ENCODE data around the gene NAA25.
"Not testable (repeated sequence)": the region's sequence is repeated elsewhere in the genome, so short reads cannot be mapped to it uniquely, and the experiment has no call there.

The NAA25 gene

DNA sequence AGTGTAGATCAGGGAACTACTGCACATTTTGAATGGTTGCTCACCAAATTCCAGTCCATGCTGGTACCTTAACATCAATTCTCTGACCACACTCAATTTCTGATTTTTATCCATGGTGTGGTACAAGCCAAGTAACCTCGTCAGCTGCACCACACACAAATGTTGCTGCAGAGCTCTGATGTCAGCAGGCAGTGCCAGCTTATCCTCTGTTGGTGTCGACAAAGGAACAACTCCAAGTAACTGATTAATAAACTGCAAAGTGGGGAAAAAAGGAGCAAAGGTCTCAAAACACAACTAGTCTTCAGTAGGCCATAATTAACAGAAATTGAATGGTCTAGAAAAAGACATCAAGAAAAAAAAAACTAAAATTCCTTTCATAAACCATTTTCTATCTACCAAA lies 47.4 kb downstream of the NAA25 start:
- no peak for DNase-seq (ENCODE audit: low spot score)

DNA sequence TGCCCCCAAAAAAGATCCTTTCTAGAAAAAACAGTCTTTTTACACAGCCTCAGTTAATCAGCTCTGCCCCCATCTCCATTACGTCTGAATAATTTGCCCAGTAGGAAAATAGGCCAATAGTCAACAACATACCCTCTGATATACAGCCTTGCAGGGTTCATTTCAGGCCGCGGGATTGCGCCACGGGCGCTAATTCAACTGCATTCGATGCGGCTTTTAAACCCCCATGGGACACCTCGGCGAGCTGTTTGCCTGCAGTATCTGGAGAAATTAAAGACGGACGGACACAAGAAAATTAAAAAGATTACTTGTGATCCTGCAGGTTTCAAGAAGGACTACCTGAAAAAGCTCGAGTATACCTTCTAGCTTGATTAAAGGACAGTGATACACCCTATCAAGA lies 59.2 kb downstream of the NAA25 start:
- no peak for DNase-seq (ENCODE audit: low spot score)

- DNase-seq (ENCODE audit: low spot score): no peak
Observed at GRCh38 chr12:112046003-112046402, 62.6 kb downstream of the NAA25 start.

DNA sequence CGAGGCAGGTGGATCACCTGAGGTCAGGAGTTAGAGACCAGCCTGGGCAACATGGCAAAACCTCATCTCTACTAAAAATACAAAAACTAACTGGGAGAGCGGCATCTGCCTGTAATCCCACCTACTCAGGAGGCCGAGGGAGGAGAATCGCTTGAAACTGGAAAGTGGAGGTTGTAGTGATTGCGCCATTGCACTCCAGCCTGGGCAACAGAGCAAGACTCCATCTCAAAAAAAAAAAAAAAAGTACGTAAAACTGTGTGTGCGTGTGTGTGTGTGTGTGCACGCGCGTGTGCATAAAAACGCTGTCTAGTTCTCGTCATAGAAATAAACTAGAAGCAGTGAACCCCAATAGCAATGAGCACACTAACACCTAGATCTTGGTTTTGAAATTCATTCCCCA lies 72.0 kb downstream of the NAA25 start:
- DNase-seq (ENCODE audit: low spot score): not testable (repeated sequence)

- DNase-seq (ENCODE audit: low spot score): no peak
Observed at GRCh38 chr12:112035219-112035785, 73.3 kb downstream of the NAA25 start.

- DNase-seq (ENCODE audit: low spot score): no peak
Observed at GRCh38 chr12:112032292-112032691, 76.3 kb downstream of the NAA25 start.

- no peak for DNase-seq (ENCODE audit: low spot score)
Observed at GRCh38 chr12:112031472-112031871, 77.1 kb downstream of the NAA25 start.

DNA sequence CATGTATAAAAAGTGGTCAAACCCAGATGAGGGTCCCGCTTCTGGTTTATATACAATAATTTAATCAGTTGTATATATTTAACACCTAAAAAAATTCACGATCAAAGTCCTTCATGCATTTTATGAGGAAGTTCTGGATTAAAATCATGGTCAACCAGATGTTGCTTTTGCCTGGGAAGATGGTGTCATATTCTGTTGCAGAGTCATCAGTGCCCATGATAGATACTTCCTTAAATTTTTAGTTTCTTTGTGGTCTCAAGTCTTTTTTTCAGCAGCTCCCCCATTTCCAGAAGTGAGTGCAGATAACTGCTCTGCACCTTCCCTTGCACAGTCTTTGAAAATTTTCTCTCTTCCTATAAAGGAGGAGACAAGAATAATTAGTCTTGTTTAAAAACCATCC lies 79.3 kb downstream of the NAA25 start:
- no peak for DNase-seq (ENCODE audit: low spot score)

DNA sequence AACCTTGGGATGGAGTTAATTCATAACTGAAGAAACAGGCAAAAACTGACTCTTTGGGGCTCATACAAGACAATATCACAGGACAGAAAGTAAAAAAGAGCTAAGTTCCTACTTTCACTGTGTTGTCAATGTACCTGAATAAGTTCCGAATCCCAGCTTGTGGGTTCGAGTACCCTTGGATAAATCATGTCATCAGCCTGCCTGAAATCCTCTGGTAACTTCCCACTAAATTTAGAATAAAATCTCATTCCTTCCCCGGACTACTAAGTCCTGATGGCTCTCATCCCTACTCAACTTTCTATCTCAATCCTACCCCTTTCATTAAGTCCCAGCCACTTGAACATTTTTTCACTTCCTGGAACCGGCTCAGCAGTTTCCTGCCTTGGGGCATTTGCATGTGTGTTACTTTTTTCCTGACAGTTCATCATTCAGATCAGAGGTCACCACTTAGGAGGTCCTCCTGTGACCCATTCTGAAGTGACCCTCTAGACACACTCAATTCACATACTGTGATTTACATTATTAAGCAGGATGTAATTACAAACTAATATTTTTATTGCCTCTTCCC lies 82.7 kb downstream of the NAA25 start:
- no peak for DNase-seq (ENCODE audit: low spot score)

DNA sequence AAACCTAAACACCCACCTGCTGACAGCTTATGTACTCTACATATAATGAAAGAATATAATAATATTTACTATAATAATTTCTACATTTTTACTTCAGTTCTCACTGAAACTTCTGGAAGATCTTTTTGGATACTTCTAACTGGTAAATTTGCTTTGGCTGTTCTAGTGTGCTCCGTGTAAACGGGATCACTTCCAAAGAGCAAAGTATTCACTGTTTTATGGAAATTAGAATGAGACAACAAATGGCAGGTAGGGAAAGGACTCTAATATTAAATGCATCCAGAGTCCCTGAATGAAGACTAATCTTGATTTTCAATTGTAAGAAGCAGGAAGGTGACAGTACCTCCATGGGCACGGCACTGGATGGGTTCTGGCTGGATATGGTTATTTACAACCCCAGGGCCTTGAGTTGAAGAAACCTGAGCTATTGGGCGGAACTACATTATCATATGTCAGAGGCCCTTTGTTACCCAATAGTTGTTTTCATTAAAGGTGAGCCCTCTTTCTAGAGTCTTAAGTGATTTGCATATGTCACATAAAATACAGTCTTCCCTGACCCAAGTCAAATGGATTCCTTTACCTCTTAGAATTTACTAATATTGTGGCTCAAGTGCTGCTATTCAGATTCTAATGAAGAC lies 84.7 kb downstream of the NAA25 start:
- DNase-seq (ENCODE audit: low spot score): no peak

GRCh38 chr12:112022241-112023016 lies 86.2 kb downstream of the NAA25 start:
- DNase-seq (ENCODE audit: low spot score): no peak

GRCh38 chr12:112020947-112021457 lies 87.6 kb downstream of the NAA25 start:
- no peak for DNase-seq (ENCODE audit: low spot score)

GRCh38 chr12:112018571-112019237 lies 89.9 kb downstream of the NAA25 start:
- peak; percentile 17 for DNase-seq (ENCODE audit: low spot score)

DNA sequence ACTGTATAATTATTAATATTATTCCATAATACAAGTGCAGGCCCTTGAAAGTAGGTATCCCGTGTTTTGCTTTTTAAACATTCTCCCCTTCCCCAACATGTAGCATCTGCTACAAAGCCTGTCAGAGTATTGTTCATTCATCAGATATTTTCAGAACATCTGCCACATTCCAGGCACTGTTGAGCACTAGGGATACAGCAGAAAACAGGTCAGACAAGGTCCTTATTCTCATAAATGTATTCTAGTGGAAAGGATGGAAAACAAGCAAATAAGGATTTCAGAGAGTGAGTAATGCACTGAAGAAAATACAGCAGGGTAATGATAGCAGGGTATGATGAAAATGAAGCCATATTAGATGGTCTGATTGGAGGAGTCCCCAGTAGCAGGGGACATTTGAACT lies 91.5 kb downstream of the NAA25 start:
- no peak for DNase-seq (ENCODE audit: low spot score)

DNA sequence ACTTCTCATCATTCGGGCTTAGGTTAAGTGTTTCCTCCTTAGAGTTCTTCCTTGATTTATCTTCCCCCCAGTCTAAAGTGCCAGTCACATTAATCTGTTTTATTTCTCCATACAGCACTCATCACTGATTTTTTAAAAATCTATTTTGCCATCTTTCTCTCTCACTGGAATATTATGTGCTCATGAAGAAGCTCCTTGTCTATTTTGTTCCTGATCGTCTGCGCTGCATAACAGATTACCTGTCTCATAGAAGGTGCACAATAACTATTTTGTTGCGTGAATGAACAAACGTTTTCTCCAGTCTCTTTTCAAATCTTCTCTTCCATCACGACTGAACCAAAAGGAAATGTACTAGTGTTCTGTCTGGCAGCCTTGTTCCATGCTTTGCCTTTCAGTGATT lies 92.6 kb downstream of the NAA25 start:
- DNase-seq (ENCODE audit: low spot score): no peak

GRCh38 chr12:112013601-112014402 lies 94.8 kb downstream of the NAA25 start:
- peak; percentile 19 for DNase-seq (ENCODE audit: low spot score)

DNA sequence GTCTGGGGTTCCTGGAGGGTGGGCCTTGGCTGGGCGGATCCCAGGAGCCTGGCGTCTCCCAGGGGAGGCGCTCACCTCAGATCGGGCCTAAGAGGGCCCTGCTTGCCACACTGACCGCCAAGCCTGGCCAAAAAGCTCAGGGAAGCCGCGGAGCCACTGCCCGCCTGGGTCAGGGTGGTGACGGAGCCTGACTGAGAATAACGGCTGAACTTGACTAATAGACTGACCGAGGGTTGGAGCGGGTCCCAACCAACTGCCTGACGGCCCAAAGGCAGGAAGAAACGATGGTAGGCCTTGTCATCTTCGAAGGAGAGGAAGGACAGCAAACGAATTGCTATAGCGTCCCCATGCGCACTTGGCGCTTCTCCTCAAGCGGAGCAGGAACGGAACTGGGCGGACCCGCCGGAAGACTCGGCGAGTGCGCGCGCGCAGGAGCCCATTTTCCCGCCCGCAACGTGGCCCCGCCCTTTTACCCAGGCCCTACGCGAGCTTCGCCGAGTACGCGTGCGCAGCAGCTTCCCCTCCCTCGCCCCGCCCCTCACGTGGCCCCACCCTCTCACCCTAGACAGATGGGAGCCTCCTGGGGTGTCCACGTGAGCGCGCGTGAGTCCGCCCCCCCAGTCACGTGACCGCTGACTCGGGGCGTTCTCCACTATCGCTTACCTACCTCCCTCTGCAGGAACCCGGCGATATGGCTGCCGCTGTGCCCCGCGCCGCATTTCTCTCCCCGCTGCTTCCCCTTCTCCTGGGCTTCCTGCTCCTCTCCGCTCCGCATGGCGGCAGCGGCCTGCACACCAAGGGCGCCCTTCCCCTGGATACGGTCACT lies 95.6 kb downstream of the NAA25 start, which contains the start of the genes ERP29 and TMEM116:
Gene ERP29 (plus strand): TSS at position 652 of the 826 bp plus-strand sequence. CDS start 40 bp downstream, at position 692.
Gene TMEM116 (minus strand): TSS at position 391 of the 826 bp plus-strand sequence. CDS start 7,895 bp downstream, outside the sequence.
- peak; percentile 100 for DNase-seq (ENCODE audit: low spot score)

DNA sequence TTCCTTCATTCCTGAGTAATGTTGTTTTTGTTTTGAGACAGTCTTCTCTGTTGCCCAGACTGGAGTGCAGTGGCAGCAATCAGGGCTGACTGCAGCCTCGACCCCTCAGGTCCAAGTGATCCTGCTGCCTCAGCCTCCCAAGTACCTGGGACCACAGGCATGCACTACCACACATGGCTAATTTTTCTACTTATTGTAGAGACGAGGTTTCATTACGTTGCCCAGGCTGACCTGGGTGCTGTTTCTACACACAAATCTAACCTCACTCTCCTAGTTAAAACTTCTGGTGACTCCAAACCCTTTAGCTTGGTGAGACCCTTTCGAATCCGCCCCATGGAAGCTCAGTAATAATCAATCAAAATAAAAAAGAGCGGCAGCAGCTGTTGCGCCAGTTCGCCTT lies 96.9 kb downstream of the NAA25 start:
- DNase-seq (ENCODE audit: low spot score): no peak

GRCh38 chr12:112010415-112011344 lies 97.9 kb downstream of the NAA25 start:
- no peak for DNase-seq (ENCODE audit: low spot score)
